Urothelium cell line (cell line): ENCODE data around the gene PDE6C.

ENCODE experiments used
- DNase-seq: peaks from one replicate; pipeline ENCODE4 v3.0.0; 2011; ENCODE audit warnings: low spot score, mixed read lengths
- FAIRE-seq: peaks from 2 replicates; lab custom pipeline; 2011; peaks lifted over from hg19 to GRCh38; lab: Jason Lieb, UNC

The PDE6C gene

GRCh38 chr10:93612311-93612710, at the start of gene PDE6C:
Gene PDE6C, plus strand, starts transcription at chr10:93612537. Its CDS starts 189 bp downstream, at chr10:93612726.
- FAIRE-seq: no peak
- DNase-seq: no peak

DNA sequence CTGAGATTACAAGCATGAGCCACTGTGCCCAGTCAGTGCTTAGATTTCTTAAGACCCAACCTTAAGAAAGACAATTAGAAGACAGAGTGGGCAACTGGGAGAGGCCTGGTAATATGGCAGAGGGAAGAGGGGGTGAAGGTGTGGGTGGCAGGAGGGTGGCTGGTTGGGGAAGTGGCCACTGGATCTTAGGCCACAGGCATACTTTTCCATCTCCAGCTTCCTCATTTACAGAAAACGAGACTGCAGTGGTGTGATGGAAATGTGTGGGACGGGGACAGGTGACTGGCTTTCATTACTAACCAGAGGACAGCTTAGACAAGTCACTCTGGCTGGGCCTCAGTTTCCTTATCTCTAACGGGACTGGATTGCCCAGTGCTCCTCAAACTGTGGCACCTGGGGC, 46.9 kb upstream of the PDE6C start:
- no peak for FAIRE-seq
- DNase-seq: no peak

DNA sequence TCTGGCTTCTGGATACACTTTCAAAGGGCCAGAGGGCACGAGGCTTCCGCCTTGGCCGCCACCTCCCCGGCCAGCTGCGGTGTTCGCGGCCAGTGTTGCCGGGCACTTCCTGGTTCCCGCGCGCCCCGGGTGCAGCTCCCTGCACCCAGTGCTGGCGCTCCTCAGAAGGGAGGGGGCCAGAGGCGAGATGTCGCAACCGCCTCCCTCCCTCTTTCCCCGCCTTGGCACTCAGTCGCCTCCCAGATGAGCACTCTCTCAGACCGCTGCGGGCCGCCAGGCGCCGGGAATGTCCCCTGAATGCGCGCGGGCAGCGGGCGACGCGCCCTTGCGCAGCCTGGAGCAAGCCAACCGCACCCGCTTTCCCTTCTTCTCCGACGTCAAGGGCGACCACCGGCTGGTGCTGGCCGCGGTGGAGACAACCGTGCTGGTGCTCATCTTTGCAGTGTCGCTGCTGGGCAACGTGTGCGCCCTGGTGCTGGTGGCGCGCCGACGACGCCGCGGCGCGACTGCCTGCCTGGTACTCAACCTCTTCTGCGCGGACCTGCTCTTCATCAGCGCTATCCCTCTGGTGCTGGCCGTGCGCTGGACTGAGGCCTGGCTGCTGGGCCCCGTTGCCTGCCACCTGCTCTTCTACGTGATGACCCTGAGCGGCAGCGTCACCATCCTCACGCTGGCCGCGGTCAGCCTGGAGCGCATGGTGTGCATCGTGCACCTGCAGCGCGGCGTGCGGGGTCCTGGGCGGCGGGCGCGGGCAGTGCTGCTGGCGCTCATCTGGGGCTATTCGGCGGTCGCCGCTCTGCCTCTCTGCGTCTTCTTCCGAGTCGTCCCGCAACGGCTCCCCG, 45.7 kb upstream of the PDE6C start, which contains the start of gene FFAR4:
FFAR4 (plus strand) TSS at position 231 of the 842 bp plus-strand sequence; CDS start at position 287, 56 bp downstream.
- DNase-seq (no peak), FAIRE-seq (no peak)

DNA sequence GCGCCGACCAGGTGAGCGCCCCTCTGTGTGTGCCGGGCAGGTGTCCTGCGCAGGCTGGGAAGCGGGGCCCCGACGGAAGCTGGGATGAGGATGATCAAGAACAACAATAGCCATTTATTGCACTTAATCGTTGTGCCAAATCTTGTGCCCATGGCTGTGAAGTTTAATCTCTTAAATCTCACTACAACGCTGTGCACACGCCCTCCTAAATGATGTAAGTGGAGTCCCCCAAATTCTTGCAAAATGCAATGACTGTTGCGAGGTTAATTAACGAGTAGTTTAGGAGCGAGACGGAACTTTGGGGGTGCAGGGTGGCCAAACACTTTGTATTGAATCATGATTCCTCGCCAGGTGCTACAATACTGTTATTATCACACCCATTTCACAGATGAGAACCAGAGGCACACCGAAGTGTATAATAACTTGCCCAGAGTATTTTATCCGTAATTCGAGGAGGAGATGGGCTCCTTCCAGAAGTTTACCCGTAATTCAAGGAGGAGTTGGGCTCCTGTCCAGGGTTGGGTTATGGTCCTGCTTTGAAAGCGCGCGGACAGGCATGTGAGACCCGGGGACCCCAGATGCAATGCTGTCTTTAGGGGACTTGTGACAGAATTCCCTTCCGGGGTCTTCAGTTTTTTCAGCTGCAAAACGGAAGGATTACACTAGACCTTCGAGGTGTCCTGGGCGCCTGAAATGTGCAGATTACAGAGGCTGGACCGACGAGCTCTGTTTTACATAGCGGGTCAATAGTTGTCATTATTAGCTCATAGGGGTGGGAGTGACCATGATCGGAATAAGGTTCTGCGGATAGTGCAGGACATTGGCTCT, 44.8 kb upstream of the PDE6C start:
- DNase-seq (no peak), FAIRE-seq (no peak)

DNA sequence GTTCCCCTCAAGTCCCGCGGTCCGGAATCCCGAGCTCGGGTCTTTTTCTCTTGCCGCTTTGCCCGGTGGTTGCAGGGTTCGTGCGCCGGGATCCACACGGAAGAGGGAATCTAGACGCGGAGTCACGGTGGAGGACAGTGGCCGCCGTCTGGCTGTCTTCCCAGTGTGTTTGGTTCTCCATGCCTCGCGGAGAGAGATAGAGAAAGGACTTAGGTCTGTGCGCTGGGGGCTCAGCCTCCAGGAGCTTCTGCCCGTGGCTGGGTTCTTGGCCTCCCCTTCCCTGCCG, 44.3 kb upstream of the PDE6C start:
- FAIRE-seq (no peak), DNase-seq (no peak)

DNA sequence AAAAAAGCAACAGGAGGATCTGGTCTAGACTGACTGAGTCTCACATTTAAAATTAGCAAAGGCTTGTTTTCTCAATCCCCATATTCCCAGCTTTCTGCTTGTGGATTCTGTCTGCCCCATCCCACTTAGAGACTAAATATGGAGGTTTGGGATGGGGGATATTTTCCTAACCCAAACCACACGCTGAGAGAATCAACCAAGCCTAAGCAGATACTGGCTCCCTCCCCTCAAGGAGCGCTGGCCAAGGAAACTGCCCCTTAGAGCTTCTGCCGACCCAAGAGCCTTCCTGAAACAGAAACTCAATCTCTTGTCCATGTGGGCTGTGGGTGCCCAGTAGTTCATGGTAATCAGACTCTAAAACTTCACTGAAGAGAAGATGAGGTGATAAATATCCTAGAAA, 42.0 kb upstream of the PDE6C start:
- FAIRE-seq (no peak), DNase-seq (no peak)

GRCh38 chr10:93572606-93573005, 39.7 kb upstream of the PDE6C start:
- FAIRE-seq (no peak), DNase-seq (no peak)

- no peak for DNase-seq
- no peak for FAIRE-seq
Observed at GRCh38 chr10:93573051-93573909, 39.1 kb upstream of the PDE6C start.

DNA sequence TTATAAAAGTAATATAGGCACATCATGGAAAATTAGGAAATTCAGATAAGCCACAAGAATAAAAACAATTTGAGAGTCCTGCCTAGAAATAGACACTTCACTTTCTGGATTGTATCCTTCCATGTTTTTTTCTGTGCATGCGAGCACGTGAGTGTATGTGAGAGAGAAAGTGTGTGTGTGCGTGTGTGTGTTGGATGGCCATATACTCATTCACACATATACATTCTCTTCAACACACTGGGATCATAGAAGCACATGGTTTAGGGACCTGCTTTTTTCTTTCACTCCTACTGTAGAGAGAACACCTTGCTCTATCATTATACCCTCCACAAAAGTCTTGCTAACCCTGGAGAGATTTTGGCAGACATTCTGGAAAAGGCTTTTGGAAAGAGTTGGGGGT, 38.4 kb upstream of the PDE6C start:
- FAIRE-seq: no peak
- no peak for DNase-seq

GRCh38 chr10:93576888-93577287, 35.4 kb upstream of the PDE6C start:
- FAIRE-seq (no peak), DNase-seq (no peak)

DNA sequence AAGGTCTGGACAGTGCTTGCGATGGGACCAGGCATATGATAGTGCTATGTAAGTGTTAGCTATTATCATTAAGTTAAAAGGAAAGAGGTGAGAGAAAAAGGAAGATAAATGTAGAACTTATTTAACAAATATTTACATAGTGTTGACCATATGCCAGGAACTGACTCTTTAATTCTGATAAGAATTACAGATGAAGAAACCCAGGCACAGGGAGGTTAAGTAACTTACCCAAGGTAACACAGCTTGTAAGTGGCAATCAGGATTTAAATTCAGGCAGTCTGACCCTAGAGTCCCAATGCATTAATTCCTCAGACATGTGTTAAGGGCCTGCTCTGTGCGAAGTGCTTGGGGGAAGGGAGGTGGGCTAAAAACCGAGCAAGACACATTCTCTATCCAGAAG, 34.8 kb upstream of the PDE6C start:
- FAIRE-seq (no peak), DNase-seq (no peak)

- FAIRE-seq (no peak), DNase-seq (peak; percentile 45)
Observed at GRCh38 chr10:93579089-93579488, 33.2 kb upstream of the PDE6C start.

- DNase-seq: no peak
- no peak for FAIRE-seq
Observed at GRCh38 chr10:93579985-93580711, 32.2 kb upstream of the PDE6C start.

DNA sequence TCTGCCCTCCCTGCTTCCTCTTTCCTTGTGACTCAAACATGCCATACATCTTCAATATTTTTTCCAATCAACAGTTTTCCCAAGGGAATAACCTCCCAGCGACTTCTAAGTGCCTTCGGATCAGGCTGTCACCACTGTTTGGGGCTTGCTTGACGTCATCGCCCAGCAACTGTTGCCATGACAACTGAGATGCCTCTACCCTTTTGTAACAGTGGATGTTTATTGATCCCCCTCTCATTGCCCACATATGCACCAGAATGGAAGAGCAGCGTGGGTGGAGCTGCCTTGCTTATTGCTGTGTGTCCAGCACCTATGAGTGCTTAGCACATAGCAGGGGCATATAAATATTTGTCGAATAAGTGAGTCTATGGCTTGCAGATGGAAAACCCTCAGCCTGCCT, 31.5 kb upstream of the PDE6C start:
- no peak for FAIRE-seq
- peak; percentile 28 for DNase-seq

DNA sequence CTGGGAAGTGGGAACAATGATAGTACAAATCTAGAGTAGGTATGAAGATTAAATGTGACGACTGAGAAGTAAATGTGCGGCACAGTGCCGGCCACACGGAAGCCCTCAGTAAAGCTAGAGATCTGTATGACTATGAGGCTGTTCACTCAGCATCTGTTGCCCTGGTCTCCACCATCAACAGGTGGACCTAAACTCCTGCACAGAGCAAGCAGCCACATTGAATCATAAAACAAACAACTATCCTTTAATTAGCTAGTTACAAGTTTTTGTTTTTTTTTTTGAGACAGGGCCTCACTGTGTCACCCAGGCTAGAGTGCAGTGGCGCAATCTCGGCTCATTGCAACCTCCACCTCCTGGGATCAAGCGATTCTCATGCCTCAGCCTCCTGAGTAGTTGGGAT, 27.9 kb upstream of the PDE6C start:
- FAIRE-seq: no peak
- DNase-seq: no peak

GRCh38 chr10:93589648-93590562, 22.4 kb upstream of the PDE6C start:
- FAIRE-seq (no peak), DNase-seq (no peak)

GRCh38 chr10:93590638-93591037, 21.7 kb upstream of the PDE6C start:
- FAIRE-seq: no peak
- no peak for DNase-seq

- FAIRE-seq: no peak
- DNase-seq: no peak
Observed at GRCh38 chr10:93591065-93591808, 21.1 kb upstream of the PDE6C start.

DNA sequence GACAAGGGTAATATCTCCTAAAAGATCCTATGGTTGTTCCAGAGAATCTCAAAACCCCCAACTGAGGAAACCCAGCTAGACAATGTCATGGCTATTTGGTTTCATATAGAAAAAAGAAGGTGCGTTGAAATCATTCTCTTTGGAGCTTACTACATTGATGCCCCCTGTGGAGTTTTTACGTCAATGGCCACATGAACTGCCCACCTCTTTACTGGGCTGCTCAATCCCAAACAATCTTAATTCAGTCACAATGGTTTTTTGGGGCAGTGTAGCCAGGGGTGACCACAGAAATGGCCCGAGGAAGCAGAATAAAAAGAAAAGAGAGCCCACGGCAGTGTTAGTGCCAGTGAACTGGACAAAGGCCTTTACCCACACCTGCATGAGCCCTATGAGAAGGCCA, 19.1 kb upstream of the PDE6C start:
- FAIRE-seq (no peak), DNase-seq (no peak)
